Effector memory CD8-positive, alpha-beta T cell (primary cell): Measurements from ENCODE around the gene SUPT4H1.

ENCODE experiments used
- ATAC-seq: fragments of 150-1000 bp; cut with Tn5 transposase; replicated peaks from 2 replicates; pipeline ENCODE4 v1.10.0; 2021; ENCODE audit warnings: mild to moderate bottlenecking, moderate library complexity
- DNase-seq, 3 experiments: peaks; one replicate each; pipeline ENCODE4 v3.0.0; 2021
- H3K27ac Mint-ChIP-seq, 2 donors: one replicate each; pipeline ENCODE4 v1.8.0; 2022; ENCODE audit warnings: mild to moderate bottlenecking in 2 of 2, mixed read lengths in 2 of 2, moderate library complexity in 2 of 2
- H3K27me3 Mint-ChIP-seq, 2 donors: one replicate each; pipeline ENCODE4 v1.8.0; 2022; ENCODE audit warnings: mixed read lengths in 2 of 2
- H3K36me3 Mint-ChIP-seq: one replicate; pipeline ENCODE4 v1.8.0; 2022; ENCODE audit warnings: mild to moderate bottlenecking, moderate library complexity, mixed read lengths; ENCODE audit not compliant: insufficient read depth
- H3K4me1 Mint-ChIP-seq, 2 donors: one replicate each; pipeline ENCODE4 v1.8.0; 2022; ENCODE audit warnings: low read depth in 2 of 2, mixed read lengths in 2 of 2
- H3K4me3 Mint-ChIP-seq, 2 donors: one replicate each; pipeline ENCODE4 v1.8.0; 2022; ENCODE audit warnings: mild to moderate bottlenecking in 2 of 2, mixed read lengths in 2 of 2, moderate library complexity in 2 of 2
- H3K9me3 Mint-ChIP-seq, 2 donors: one replicate each; pipeline ENCODE4 v1.8.0; 2022; ENCODE audit warnings: mixed read lengths in 2 of 2

The SUPT4H1 gene

DNA sequence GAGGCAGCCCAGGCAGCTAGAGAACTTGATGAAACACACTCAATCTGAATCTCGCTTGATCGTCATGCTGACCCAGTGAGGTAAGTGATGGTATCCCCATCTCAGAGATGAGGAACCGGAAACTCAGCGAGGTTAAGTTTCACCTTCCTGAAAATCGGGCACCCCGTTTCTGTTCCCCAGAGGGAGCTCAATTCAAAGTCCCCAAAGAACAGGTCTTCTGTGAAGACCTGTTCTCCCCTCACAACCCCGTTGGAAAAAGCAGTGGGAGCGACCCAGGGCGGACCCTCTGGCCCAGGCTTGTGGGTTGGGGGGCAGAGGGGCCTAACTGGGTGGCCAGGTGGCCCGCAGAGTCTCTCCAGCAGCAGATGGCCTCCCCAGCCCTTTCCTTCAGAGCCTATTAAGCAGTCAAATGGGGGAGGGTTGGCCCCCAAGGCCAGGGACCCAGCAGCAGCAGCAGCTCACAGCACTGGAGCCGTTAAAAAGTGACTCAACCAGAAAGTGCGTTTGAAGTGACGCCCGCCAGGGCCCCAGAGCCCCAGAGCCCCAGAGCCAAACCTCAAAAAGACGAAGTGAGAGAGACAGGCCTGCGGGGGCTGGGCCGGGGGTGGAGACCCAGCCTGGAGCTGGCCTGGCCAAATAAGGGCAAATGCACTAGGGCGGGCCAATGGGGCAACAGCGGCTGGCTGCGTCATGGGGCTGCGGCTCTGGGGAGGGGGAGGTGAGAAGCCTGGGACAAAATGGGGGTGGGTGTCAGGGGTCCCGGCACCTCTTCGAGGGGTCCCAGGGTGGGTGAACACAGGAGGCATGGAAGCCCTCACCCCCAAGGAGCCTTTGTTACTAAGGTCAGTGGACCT, 14.2 kb downstream of the SUPT4H1 start:
- H3K27ac Mint-ChIP-seq = peak overlapping the region; percentile 95 to 98
- peak overlapping the region; percentile 90 to 100 for H3K4me3 Mint-ChIP-seq
- H3K9me3 Mint-ChIP-seq = no peaks in the 10 kb centered on the region
- no peaks in the 10 kb centered on the region for H3K27me3 Mint-ChIP-seq
- H3K4me1 Mint-ChIP-seq = peaks cover 82 to 90% of the 10 kb centered on the region in 2 donors
- DNase-seq (peak; percentile 86 to 88 (median 87)), ATAC-seq (peak; percentile 73)
- H3K36me3 Mint-ChIP-seq = peaks cover 62% of the 10 kb centered on the region

DNA sequence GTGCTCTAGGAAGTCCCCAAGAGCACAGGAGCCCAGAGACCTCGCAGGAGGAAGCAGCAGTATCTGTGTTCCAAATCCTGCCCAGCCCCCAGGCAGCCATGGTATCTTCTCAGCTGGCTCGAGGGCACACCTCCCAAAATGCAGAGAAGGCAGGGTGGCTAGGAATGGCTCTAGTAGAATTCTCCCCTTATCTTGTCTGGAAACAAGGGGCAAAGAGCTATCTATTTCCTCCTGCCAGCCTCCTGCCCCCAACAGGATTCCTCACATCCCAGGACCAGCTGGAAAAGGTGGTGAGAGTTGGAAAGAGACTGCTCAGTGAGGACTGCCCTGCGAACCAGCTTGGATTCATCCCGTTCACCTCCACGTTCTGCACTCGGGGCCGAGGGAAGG, 14.8 kb downstream of the SUPT4H1 start:
- peak overlapping the region; percentile 90 to 100 for H3K4me3 Mint-ChIP-seq
- DNase-seq (peak in 2 of 3 experiments; percentile 49 to 55), ATAC-seq (peak; percentile 13)
- no peaks in the 10 kb centered on the region for H3K9me3 Mint-ChIP-seq
- no peaks in the 10 kb centered on the region for H3K27me3 Mint-ChIP-seq
- peaks cover 81 to 85% of the 10 kb centered on the region in 2 donors for H3K4me1 Mint-ChIP-seq
- H3K27ac Mint-ChIP-seq = peak overlapping the region; percentile 95 to 98
- peaks cover 63% of the 10 kb centered on the region for H3K36me3 Mint-ChIP-seq

DNA sequence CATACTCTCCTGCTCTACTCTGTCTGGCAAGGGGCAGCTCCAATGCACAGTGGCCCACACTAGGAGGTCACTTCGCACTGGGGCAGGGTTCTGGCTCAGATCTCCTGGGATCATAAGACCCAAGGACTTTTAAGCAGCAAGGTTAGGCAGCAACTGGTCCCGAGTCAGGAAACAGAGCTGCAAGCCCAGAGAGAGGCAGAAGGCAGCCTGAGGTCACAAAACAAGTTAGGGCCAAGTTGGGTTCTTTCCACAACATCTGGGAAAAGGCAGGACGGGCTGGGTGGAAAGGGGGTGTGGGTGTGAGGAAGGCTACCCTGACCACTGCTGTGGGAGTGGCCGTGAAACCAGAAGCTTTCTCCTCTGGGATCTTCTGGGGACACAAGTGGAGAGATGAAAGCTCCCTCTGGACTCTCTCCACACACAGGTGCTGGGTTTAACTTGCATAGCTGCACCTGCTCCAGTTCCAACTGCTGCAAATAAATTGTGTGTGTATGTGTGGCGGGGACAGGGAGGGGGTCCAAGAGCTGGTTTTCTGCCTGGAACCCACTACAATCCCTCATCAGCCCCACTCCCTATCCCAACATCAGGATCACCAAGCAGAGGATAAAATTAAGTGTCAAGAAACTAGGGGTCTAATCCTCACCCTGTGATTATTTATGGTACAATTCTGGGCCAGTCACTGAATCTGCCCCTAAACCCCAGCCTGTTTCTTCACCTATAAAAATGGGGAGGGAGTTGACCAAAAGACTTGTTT, 15.4 kb downstream of the SUPT4H1 start:
- no peaks in the 10 kb centered on the region for H3K27me3 Mint-ChIP-seq

DNA sequence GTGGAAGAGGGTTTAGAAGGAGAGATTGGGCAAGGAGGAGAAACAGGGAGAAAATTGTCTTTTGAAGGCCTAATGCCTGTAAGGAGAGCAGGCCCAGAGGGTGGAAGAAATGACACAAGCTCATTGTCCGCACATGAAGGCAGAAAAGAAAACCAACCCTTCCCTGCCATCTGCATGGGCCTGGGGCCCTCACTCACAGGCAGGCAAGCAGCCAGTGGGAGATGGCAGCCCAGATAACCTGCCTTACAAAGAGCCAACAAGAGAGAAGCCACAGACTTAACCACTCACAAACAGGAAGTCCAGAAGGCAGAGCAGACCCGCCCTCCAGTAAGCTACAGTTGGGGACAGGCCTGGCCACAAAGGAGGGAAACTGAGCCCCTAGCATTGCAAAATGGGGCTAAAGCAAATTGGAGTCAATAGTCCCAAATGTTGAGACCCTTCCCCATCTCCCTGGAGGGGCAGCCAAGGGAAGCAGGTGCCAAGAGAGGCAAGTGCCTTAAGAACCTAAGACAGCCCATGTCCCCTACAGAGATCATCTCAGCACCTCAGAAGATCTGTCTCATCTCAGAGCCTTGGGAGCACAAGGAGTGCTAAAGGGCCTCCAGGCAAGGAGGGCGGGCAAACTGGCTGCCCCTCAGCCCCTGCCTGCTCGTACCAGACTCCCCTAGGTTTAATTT, 16.1 kb downstream of the SUPT4H1 start:
- Mint-ChIP-seq H3K36me3 (peaks cover 69% of the 10 kb centered on the region), H3K4me1 (peaks cover 80 to 82% of the 10 kb centered on the region in 2 donors), H3K27ac (peak overlapping the region; percentile 95 to 98), H3K9me3 (no peaks in the 10 kb centered on the region), H3K4me3 (peak overlapping the region; percentile 90 to 100), H3K27me3 (no peaks in the 10 kb centered on the region)
- ATAC-seq (peak; percentile 41), DNase-seq (peak; percentile 62)

More for the DNA sequence above, 15.4 kb downstream of the SUPT4H1 start:
- peak overlapping the region; percentile 90 to 100 for H3K4me3 Mint-ChIP-seq
- H3K36me3 Mint-ChIP-seq = peaks cover 66% of the 10 kb centered on the region
- no peak for ATAC-seq
- peaks cover 80 to 82% of the 10 kb centered on the region in 2 donors for H3K4me1 Mint-ChIP-seq
- no peaks in the 10 kb centered on the region for H3K9me3 Mint-ChIP-seq
- H3K27ac Mint-ChIP-seq = peak overlapping the region; percentile 95 to 98
- no peak for DNase-seq

DNA sequence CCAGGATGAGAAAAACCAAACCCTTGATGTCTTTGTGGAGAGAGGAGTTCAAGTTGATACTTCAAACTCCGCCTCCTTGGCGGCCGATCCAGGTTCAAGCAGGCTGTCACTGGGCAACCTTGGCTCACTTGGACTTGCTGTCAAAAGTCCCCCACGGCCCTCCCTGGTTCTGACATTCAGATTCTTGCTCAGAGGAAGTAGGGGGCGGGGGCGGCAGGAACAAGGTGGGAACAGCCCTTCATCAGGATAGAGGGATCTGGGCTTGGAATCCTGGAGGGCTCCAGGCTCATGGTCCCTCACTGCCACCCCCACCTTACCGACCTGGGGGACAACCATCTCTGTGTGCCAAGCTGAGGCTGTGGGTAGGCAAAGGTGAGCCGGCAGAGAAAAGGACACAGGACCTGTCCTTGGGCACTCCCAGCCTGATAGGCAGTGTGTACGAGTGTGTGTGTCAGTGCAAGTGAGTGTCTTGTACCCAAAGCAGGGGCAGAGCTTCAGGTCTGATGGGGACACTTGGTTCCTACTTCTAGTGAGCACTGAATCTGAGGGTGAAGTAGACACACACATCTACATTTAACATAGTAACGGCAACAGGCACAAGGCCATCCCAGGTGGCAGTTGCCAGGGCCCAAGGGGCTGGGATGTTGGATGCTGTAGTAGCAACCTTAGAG, 16.8 kb downstream of the SUPT4H1 start:
- DNase-seq (no peak), ATAC-seq (no peak)
- Mint-ChIP-seq H3K27me3 (no peaks in the 10 kb centered on the region), H3K36me3 (peaks cover 72% of the 10 kb centered on the region), H3K4me1 (peaks cover 77 to 84% of the 10 kb centered on the region in 2 donors), H3K27ac (peak overlapping the region; percentile 95 to 98), H3K9me3 (no peaks in the 10 kb centered on the region), H3K4me3 (peak overlapping the region; percentile 90 to 100)

DNA sequence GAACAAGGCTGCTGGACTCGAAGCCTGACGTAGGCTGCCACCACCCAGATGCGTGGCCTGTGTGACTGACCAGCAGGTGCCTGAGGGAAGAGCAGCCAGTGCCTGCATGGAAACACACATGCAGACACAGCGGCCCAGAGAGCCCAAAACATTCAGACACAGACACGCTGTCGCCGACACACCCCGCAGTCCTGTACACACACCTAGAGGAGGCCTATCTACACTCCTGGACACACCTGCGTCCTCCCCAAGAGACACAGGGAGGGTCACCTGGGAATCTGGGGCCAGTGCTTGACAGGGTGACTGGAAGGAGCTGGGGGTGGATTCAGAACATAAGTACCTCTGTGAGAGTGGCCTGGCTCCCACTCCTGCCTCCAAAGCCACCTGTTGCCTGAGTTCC, 17.3 kb downstream of the SUPT4H1 start:
- Mint-ChIP-seq H3K4me1 (peaks cover 79 to 83% of the 10 kb centered on the region in 2 donors), H3K4me3 (peak overlapping the region; percentile 90 to 100), H3K36me3 (peaks cover 76% of the 10 kb centered on the region), H3K9me3 (no peaks in the 10 kb centered on the region), H3K27ac (peak overlapping the region; percentile 95 to 98), H3K27me3 (no peaks in the 10 kb centered on the region)
- DNase-seq = no peak
- ATAC-seq = no peak

DNA sequence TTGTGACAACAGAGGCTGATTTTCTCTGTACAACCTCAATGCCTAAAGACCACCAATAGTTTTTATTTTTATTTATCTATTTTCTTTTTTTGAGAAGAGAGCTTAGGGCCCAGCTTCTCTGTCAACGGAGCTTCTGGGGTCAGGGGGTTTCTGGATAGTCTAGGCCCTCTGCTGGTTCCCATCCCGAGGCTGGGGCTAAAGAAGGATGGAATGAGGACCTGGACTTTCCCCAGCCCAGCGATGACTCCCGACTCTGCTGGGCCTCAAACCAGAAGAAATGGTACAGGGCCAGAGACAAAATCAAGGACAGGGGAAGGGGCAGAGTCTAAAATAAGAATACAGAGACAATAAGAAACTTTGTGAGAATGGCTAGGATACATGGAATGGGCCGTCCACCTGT, 17.7 kb downstream of the SUPT4H1 start:
- peaks cover 80% of the 10 kb centered on the region for H3K36me3 Mint-ChIP-seq
- peaks cover 79 to 83% of the 10 kb centered on the region in 2 donors for H3K4me1 Mint-ChIP-seq
- ATAC-seq (no peak), DNase-seq (no peak)
- H3K27me3 Mint-ChIP-seq = no peaks in the 10 kb centered on the region
- H3K4me3 Mint-ChIP-seq = peak overlapping the region; percentile 90 to 100
- peak overlapping the region; percentile 95 to 98 for H3K27ac Mint-ChIP-seq
- no peaks in the 10 kb centered on the region for H3K9me3 Mint-ChIP-seq

DNA sequence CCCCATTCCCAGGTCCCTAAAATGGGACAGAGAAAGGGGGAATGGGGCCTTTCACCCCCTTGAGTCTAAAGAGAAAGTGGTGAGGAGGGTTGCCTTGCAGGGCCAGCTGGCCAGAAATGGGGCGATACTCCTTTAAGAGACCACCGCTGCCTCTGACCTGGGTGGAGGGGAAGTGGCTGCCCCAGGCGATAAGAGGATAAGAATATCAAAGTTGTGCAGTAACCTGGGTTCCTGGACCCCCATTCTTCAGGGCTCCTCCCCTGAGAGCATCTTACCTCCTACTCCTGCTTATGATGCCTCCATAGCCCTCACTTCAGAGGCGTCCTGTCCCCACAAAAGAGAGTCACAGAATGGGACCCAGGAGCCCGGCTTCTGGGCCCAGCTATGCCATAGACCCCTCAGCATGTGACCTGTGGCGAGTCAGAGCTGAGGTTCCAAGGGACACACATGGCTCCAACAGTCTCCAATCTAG, 18.2 kb downstream of the SUPT4H1 start:
- Mint-ChIP-seq H3K27ac (peak overlapping the region; percentile 95 to 98), H3K9me3 (no peaks in the 10 kb centered on the region), H3K4me1 (peaks cover 79 to 83% of the 10 kb centered on the region in 2 donors), H3K36me3 (peaks cover 85% of the 10 kb centered on the region), H3K27me3 (no peaks in the 10 kb centered on the region), H3K4me3 (peak overlapping the region; percentile 90 to 100)
- DNase-seq (peak in 1 of 3 experiments; percentile 19), ATAC-seq (no peak)

DNA sequence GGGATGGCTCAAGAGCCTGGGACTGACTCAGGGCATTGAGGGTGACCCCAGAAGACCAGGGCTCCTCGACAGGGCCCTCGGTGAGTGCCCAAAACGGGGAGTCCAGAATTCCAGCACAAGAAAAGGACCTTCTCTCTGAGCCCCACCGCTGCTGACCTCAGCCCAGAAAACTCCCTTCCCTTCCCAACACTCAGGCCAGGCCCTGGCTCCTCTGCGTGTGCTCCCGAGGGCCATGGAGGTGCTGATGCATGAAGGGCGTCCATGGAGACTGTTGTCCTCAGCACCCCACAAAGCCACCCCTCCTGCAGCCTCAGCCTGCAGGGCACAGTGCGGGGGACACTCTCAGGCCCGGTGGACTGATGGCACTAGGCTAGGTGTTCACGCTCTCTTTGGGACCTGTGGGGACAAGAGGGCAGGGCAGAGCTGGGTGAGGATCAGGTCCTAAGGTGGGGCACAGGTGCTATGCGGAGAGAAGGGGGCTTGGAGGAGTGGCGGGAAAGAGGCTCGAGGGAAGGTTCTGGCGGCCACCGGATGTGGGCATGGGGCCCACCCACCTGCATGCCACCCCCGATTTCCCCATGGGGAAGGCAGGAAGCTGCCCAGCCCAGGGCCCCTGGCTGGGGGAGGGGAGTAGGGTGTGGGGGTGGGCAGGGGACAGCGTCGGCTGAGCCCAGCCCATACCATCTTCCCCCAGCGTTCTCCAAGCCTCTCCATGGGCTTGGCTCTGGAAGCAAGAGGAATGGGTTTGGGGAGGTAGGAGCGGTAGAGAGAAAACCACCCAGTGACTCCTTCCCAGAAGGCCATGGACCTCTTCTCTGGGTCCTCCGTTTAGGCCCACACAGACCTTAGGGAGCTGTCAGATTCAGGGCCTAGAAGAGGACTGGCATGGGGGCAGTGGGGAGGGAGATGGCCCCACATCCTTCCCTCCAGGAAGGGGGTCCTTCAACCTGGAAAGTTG, 18.9 kb downstream of the SUPT4H1 start:
- ATAC-seq (no peak), DNase-seq (peak in 1 of 3 experiments; percentile 27)
- peaks cover 79 to 81% of the 10 kb centered on the region in 2 donors for H3K4me1 Mint-ChIP-seq
- peak overlapping the region; percentile 95 to 98 for H3K27ac Mint-ChIP-seq
- peak overlapping the region; percentile 90 to 100 for H3K4me3 Mint-ChIP-seq
- H3K36me3 Mint-ChIP-seq = peaks cover 86% of the 10 kb centered on the region
- H3K27me3 Mint-ChIP-seq = no peaks in the 10 kb centered on the region
- no peaks in the 10 kb centered on the region for H3K9me3 Mint-ChIP-seq

DNA sequence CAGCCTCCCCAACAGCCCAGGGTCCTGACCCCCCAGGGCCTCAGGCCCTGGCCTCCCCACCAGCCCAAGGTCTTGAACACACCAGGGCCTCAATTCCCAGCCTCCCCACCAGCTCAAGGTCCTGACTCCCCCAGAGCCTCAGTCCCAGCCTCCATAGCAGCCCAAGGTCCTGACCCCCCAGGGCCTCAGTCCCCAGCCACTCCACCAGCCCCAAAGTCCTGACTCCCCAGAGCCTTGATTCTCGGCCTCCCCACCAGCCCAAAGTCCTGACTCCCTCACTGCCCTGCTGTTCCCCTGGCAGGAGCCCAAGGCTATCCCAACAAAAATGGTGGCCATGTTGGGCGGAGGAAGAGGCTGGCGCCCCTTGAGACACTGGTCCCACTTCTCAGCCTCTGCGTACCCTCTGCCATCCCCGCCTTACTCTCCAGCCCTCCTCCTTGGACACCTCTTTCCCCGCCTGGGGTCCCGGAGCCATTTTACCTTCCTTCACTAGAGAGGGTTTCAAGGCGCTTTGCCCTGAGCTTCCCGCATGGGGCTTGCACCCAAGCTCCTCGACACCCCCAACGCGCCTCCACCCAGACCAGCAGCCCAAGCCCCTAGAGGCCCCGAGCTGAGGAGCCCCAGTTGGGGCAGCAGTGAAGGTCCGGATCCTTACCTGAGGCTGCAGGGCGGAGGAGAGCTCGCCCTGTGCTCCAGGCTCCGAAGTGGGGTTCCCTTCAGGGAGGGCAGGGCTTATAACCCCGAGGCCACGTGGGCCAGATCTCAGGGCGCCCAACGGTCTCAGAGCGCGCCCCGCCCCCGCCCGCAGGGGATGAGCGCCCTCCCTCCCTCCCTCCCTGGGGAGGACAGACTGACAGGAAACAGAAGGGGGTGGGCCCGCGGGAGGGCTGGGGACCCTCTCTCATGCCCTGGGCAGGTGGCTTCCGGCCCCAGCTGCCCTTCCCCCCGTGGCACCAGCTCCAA, 19.9 kb downstream of the SUPT4H1 start:
- DNase-seq (peak; percentile 77 to 81 (median 78)), ATAC-seq (peak; percentile 35)
- H3K4me1 Mint-ChIP-seq = peaks cover 77 to 81% of the 10 kb centered on the region in 2 donors
- peak overlapping the region; percentile 95 to 98 for H3K27ac Mint-ChIP-seq
- no peaks in the 10 kb centered on the region for H3K27me3 Mint-ChIP-seq
- H3K4me3 Mint-ChIP-seq = peak overlapping the region; percentile 90 to 100
- H3K36me3 Mint-ChIP-seq = peaks cover 86% of the 10 kb centered on the region
- no peaks in the 10 kb centered on the region for H3K9me3 Mint-ChIP-seq
